ENCODE data around the gene C6orf132.

The C6orf132 gene

GRCh38 chr6:42131531-42131930 lies 10.9 kb downstream of the C6orf132 start:
- DNase-seq, result no peak

GRCh38 chr6:42129360-42129676 lies 13.1 kb downstream of the C6orf132 start:
- DNase-seq, result no peak

- DNase-seq, result no peak
These were observed 13.7 kb downstream of the C6orf132 start for GRCh38 chr6:42128460-42129359.

- DNase-seq, result no peak
These were observed 16.8 kb downstream of the C6orf132 start for GRCh38 chr6:42125663-42126062.

- peak; percentile 39 for DNase-seq
These were observed 17.2 kb downstream of the C6orf132 start for GRCh38 chr6:42125231-42125630.

GRCh38 chr6:42124223-42124836 lies 18.1 kb downstream of the C6orf132 start:
- DNase-seq, result no peak

- no peak for DNase-seq
These were observed 18.9 kb downstream of the C6orf132 start for GRCh38 chr6:42123379-42124103.

- DNase-seq, result no peak
These were observed 21.2 kb downstream of the C6orf132 start for GRCh38 chr6:42120895-42121865.

GRCh38 chr6:42118162-42119001 lies 24.0 kb downstream of the C6orf132 start:
- DNase-seq, result peak; percentile 20

GRCh38 chr6:42117843-42118161 lies 24.6 kb downstream of the C6orf132 start:
- DNase-seq, result no peak

- DNase-seq, result no peak
These were observed 28.3 kb downstream of the C6orf132 start for GRCh38 chr6:42113936-42114636.

- DNase-seq, result no peak
These were observed 30.1 kb downstream of the C6orf132 start for GRCh38 chr6:42112351-42112750.

GRCh38 chr6:42110683-42111082 lies 31.7 kb downstream of the C6orf132 start:
- DNase-seq, result no peak

- DNase-seq, result no peak
These were observed 34.3 kb downstream of the C6orf132 start for GRCh38 chr6:42108071-42108470.

GRCh38 chr6:42106112-42107023 lies 36.1 kb downstream of the C6orf132 start:
- DNase-seq, result no peak

- DNase-seq, result no peak
These were observed 36.7 kb downstream of the C6orf132 start for GRCh38 chr6:42105709-42106108.

GRCh38 chr6:42105156-42105648 lies 37.2 kb downstream of the C6orf132 start:
- DNase-seq, result peak; percentile 67

GRCh38 chr6:42104804-42105125 lies 37.7 kb downstream of the C6orf132 start:
- DNase-seq, result no peak

- DNase-seq, result peak; percentile 88
These were observed 38.2 kb downstream of the C6orf132 start for GRCh38 chr6:42104095-42104803.
